ENCODE measurements around the gene ZNF121.
"Not testable (repeated sequence)": the region's sequence is repeated elsewhere in the genome, so short reads cannot be mapped to it uniquely, and the experiment has no call there.

Gene ZNF121

GRCh38 chr19:9566729-9567128 is 17.6 kb downstream of the ZNF121 start:
- TF ChIP-seq, protein P1, sequence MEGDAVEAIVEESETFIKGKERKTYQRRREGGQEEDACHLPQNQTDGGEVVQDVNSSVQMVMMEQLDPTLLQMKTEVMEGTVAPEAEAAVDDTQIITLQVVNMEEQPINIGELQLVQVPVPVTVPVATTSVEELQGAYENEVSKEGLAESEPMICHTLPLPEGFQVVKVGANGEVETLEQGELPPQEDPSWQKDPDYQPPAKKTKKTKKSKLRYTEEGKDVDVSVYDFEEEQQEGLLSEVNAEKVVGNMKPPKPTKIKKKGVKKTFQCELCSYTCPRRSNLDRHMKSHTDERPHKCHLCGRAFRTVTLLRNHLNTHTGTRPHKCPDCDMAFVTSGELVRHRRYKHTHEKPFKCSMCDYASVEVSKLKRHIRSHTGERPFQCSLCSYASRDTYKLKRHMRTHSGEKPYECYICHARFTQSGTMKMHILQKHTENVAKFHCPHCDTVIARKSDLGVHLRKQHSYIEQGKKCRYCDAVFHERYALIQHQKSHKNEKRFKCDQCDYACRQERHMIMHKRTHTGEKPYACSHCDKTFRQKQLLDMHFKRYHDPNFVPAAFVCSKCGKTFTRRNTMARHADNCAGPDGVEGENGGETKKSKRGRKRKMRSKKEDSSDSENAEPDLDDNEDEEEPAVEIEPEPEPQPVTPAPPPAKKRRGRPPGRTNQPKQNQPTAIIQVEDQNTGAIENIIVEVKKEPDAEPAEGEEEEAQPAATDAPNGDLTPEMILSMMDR (conservative IDR thresholded peaks at IDR 0.05; ENCODE audit: low read depth, low read length) = no peak
- no peak overlapping the region for H3K4me3 ChIP-seq (ENCODE audit: low read depth, low read length)

DNA sequence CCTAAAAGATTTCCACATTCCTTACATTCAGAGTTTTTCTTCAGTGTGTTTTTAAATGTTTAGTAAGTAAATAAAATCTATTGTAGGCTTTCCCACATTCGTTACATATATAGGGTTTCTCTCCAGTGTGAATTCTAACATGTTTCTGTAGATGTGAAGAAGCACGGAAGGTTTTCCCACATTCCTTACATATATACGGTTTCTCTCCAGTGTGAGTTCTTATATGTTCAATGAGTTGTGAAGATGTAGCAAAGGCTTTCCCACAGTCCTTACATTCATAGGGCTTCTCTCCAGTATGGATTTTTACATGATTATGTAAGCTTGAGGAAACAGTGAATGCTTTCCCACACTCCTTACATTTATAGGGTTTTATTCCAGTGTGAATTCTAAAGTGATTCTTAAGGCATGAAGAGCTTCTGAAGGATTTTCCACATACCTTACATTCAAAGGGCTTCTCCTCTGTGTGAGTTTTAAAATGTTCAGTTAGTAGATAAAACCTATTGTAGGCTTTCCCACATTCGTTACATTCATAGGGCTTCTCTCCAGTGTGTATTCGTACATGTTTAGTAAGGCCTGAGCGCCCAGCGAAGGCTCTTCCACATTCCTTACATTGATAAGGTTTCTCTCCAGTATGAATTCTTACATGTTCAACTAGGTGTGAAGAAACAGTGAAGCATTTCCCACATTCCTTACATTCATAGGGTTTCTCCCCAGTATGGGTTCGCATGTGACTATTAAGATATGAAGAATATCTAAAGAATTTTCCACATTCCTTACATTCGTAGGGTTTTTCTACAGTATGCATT is 18.2 kb downstream of the ZNF121 start:
- TF ChIP-seq, protein P1 (conservative IDR thresholded peaks at IDR 0.05; ENCODE audit: low read depth, low read length) = no peak
- no peak overlapping the region for H3K4me3 ChIP-seq (ENCODE audit: low read depth, low read length)
- DNase-seq (ENCODE audit: low read depth) = peak; percentile 19

More at GRCh38 chr19:9566729-9567128, 17.6 kb downstream of the ZNF121 start:
- no peak for DNase-seq (ENCODE audit: low read depth)

- TF ChIP-seq, protein P1 (conservative IDR thresholded peaks at IDR 0.05; ENCODE audit: low read depth, low read length) = no peak
- DNase-seq (ENCODE audit: low read depth) = no peak
- no peak overlapping the region for H3K4me3 ChIP-seq (ENCODE audit: low read depth, low read length)
Observed at GRCh38 chr19:9552536-9553274, 31.6 kb downstream of the ZNF121 start.

GRCh38 chr19:9547870-9548269 is 36.4 kb downstream of the ZNF121 start:
- no peak for DNase-seq (ENCODE audit: low read depth)
- TF ChIP-seq, protein P1 (conservative IDR thresholded peaks at IDR 0.05; ENCODE audit: low read depth, low read length) = no peak
- no peak overlapping the region for H3K4me3 ChIP-seq (ENCODE audit: low read depth, low read length)

DNA sequence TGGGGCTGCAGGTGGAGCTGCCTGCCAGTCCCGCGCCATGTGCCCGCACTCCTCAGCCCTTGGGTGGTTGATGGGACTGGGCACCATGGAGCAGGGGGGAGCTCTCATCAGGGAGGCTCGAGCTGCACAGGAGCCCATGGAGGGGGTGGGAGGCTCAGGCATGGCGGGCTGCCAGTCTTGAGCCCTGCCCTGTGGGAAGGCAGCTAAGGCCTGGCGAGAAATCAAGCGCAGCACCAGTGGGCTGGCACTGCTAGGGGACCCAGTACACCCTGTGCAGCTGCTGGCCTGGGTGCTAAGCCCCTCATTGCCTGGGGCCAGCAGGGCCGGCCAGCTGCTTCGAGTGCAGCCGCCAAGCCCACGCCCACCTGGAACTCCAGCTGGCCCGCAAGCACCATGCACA is 43.0 kb downstream of the ZNF121 start:
- not testable (repeated sequence) for DNase-seq (ENCODE audit: low read depth); H3K4me3 ChIP-seq (ENCODE audit: low read depth, low read length)

- not testable (repeated sequence) for H3K4me3 ChIP-seq (ENCODE audit: low read depth, low read length); DNase-seq (ENCODE audit: low read depth)
Observed at GRCh38 chr19:9539921-9540320, 44.4 kb downstream of the ZNF121 start.

GRCh38 chr19:9539201-9539600 is 45.1 kb downstream of the ZNF121 start:
- H3K4me3 ChIP-seq (ENCODE audit: low read depth, low read length); DNase-seq (ENCODE audit: low read depth): not testable (repeated sequence)

DNA sequence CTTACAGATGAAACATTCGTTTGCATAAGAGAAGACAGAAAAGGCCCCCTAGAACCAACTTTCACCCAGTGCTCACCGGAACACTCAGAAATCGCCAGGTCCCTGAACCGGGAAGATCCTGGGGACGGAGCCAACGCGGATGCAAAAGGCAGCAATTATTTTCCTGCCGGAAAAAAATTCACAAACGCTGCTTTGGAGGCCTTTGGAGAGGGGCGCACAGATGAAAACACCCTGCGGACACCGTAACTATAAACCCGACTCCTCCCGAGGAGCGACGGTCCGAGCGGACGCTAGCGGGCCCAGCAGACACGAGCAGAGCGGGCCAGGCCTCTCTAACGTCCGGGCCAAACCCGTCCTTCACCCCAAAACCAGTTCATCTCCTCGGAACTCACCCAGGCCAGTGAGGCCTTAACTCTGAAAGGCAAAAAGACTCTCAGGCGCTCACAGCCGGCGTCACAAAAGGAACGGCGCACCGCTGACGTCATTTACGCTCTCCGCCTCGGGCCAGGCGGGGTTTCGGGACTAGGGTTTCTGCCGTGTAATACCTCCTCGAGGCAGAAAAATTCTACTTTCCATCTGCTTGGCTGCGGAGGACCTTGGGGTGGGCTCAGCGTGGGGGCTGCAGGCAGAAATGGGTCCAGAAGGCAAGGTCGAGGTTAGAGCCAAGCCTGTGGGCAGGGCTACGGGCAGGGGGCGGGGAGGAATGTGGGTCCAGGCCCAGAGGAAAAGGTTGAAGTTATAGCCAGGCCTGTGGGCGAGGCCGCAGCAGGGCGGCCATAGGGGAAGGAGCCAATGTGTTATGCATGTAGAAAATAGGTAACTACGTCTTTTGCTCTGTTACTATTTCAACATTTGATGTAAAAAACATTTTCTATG is 45.9 kb downstream of the ZNF121 start, which contains the start of gene ZNF426:
TSS of gene ZNF426 (minus strand) at position 463 of the 876 bp plus-strand sequence. CDS start 2,413 bp downstream, outside the sequence.
- TF ChIP-seq, protein P1 (conservative IDR thresholded peaks at IDR 0.05; ENCODE audit: low read depth, low read length) = no peak
- DNase-seq (ENCODE audit: low read depth) = peak; percentile 94
- H3K4me3 ChIP-seq (ENCODE audit: low read depth, low read length) = peak within 1 kb of the TSS; percentile 77
